ACC112 (cell line): ENCODE measurements around the gene RPL13A.
"Not testable (repeated sequence)": the region's sequence is repeated elsewhere in the genome, so short reads cannot be mapped to it uniquely, and the experiment has no call there.

ENCODE experiments used
- H2AFZ ChIP-seq: fragments of 200-600 bp; sonication (generic); one replicate; pipeline ENCODE4 v1.6.0; 2017; ENCODE audit warnings: antibody characterized with exemption, low read length; ENCODE audit not compliant: unreplicated experiment
- H3K27ac ChIP-seq: fragments of 200-600 bp; sonication (generic); 2 replicates; pipeline ENCODE4 v1.5.1; 2014; ENCODE audit warnings: low read depth, mild to moderate bottlenecking, antibody characterized with exemption, low read length, moderate library complexity
- H3K27me3 ChIP-seq: fragments of 200-600 bp; sonication (generic); 2 replicates; pipeline ENCODE4 v1.6.1; 2014; ENCODE audit warnings: mild to moderate bottlenecking, antibody characterized with exemption, low read length, moderate library complexity, mixed read lengths; ENCODE audit not compliant: insufficient read depth
- H3K36me3 ChIP-seq: fragments of 200-600 bp; sonication (generic); 2 replicates; pipeline ENCODE4 v1.6.1; 2016; ENCODE audit warnings: mild to moderate bottlenecking, antibody characterized with exemption, low read length, moderate library complexity, mixed read lengths; ENCODE audit not compliant: insufficient read depth
- H3K4me1 ChIP-seq: fragments of 200-600 bp; sonication (generic); one replicate; pipeline ENCODE4 v1.6.1; 2016; ENCODE audit warnings: low read length, mixed read lengths; ENCODE audit not compliant: insufficient read depth, unreplicated experiment, control insufficient read depth
- H3K4me3 ChIP-seq: fragments of 200-600 bp; sonication (generic); 2 replicates; pipeline ENCODE4 v1.5.1; 2014; ENCODE audit warnings: mild to moderate bottlenecking, low read depth, low read length
- H3K79me2 ChIP-seq: fragments of 200-600 bp; sonication (generic); one replicate; pipeline ENCODE4 v1.6.0; 2016; ENCODE audit warnings: low read length; ENCODE audit not compliant: control insufficient read depth, unreplicated experiment, insufficient read depth

The RPL13A gene

GRCh38 chr19:49470615-49470978, 16.8 kb upstream of the RPL13A start:
- no peaks in the 10 kb centered on the region for H3K79me2 ChIP-seq
- no peak overlapping the region for H2AFZ ChIP-seq
- H3K27me3 ChIP-seq = no peaks in the 10 kb centered on the region
- H3K4me3 ChIP-seq = no peak overlapping the region
- no peak overlapping the region for H3K27ac ChIP-seq
- peaks cover 7% of the 10 kb centered on the region for H3K4me1 ChIP-seq
- no peaks in the 10 kb centered on the region for H3K36me3 ChIP-seq

- Histone ChIP-seq H3K27me3 (no peaks in the 10 kb centered on the region), H3K4me3 (no peak overlapping the region), H3K27ac (no peak overlapping the region), H3K36me3 (no peaks in the 10 kb centered on the region), H3K79me2 (no peaks in the 10 kb centered on the region), H2AFZ (no peak overlapping the region), H3K4me1 (peaks cover 7% of the 10 kb centered on the region)
Observed at GRCh38 chr19:49472936-49473335, 14.5 kb upstream of the RPL13A start.

DNA sequence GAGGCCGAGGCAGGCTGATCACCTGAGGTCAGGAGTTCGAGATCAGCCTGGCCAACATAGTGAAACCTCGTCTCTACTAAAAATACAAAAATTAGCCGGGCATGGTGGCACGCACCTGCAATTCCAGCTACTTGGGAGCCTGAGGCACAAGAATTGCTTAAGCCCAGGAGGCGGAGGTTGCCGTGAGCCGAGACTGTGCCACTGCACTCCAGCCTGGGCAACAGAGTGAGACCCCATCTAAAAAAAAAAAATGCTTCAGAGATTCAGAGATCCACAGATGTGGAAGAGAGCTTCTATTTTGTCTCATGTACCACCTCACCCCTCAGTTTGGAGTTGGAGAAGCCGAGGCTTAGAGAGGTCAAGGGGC, 13.9 kb upstream of the RPL13A start:
- H3K27me3 ChIP-seq, H3K27ac ChIP-seq, H2AFZ ChIP-seq, H3K4me1 ChIP-seq, H3K36me3 ChIP-seq, H3K79me2 ChIP-seq: not testable (repeated sequence)
- H3K4me3 ChIP-seq = peak overlapping the region; percentile 87

DNA sequence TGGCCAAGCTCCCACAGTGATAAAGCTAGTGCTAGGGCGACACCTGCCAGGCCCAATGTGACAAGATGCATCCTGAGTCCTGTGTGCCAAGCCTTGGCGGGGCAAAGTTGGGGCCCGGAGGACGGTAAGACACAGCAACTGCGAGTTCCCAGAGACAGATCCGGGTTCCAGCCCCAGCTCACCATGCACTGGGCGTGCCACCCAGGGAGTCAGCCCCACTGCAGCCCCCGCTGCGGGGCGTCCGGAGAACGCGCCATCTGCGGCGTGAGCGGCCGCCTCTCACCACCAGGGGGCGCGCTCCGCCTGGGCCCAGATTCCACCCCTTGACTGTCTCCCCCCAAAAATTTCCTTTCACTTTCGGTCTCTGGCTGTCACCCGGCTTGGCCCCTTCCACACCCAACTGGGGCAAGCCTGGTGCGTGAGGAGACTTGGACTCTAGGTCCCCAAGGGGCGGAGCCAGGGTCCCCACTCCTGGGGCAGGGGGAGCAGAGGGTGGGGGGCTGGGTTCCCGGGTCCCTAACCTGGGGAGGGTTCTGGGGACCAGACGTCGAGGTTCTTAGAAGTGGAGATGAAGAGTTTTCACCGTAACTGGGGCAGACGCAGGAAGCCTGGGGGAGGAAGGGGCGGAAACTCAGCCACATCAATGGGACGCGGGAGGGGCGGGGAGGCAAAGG, 13.4 kb upstream of the RPL13A start, which contains the start of gene FLT3LG:
TSS of gene FLT3LG (plus strand) at position 348 of the 674 bp plus-strand sequence. CDS start 425 bp downstream, outside the sequence.
- Histone ChIP-seq H3K4me3 (peak within 1 kb of the TSS; percentile 87), H2AFZ (peak within 1 kb of the TSS; percentile 96), H3K79me2 (no peaks in the 10 kb centered on the region), H3K4me1 (peaks cover 3% of the 10 kb centered on the region), H3K27ac (no peak within 1 kb of the TSS), H3K27me3 (no peaks in the 10 kb centered on the region), H3K36me3 (no peaks in the 10 kb centered on the region)

- peak overlapping the region; percentile 87 for H3K4me3 ChIP-seq
- H3K36me3 ChIP-seq = no peaks in the 10 kb centered on the region
- no peaks in the 10 kb centered on the region for H3K27me3 ChIP-seq
- H3K79me2 ChIP-seq = no peaks in the 10 kb centered on the region
- H3K27ac ChIP-seq = no peak overlapping the region
- H3K4me1 ChIP-seq = no peaks in the 10 kb centered on the region
- H2AFZ ChIP-seq = no peak overlapping the region
Observed at GRCh38 chr19:49474542-49474924, 12.9 kb upstream of the RPL13A start.

- Histone ChIP-seq H3K79me2 (no peaks in the 10 kb centered on the region), H2AFZ (no peak overlapping the region), H3K36me3 (no peaks in the 10 kb centered on the region), H3K27ac (no peak overlapping the region), H3K27me3 (no peaks in the 10 kb centered on the region), H3K4me1 (no peaks in the 10 kb centered on the region), H3K4me3 (peak overlapping the region; percentile 87; the same call in 1 of the 2 replicates)
Observed at GRCh38 chr19:49475191-49475917, 12.1 kb upstream of the RPL13A start.

- Histone ChIP-seq H2AFZ (no peak overlapping the region), H3K27ac (no peak overlapping the region)
Observed at GRCh38 chr19:49475995-49476880, 11.2 kb upstream of the RPL13A start.

GRCh38 chr19:49479975-49480628, 7.3 kb upstream of the RPL13A start:
- no peaks in the 10 kb centered on the region for H3K27me3 ChIP-seq
- H3K36me3 ChIP-seq = no peaks in the 10 kb centered on the region
- H3K4me3 ChIP-seq = no peak overlapping the region
- no peaks in the 10 kb centered on the region for H3K79me2 ChIP-seq
- H3K27ac ChIP-seq = no peak overlapping the region
- H3K4me1 ChIP-seq = no peaks in the 10 kb centered on the region
- no peak overlapping the region for H2AFZ ChIP-seq

More at GRCh38 chr19:49475995-49476880, 11.2 kb upstream of the RPL13A start:
- Histone ChIP-seq H3K4me1 (no peaks in the 10 kb centered on the region), H3K4me3 (no peak overlapping the region), H3K36me3 (no peaks in the 10 kb centered on the region), H3K27me3 (no peaks in the 10 kb centered on the region), H3K79me2 (no peaks in the 10 kb centered on the region)

- Histone ChIP-seq H2AFZ (no peak overlapping the region), H3K36me3 (no peaks in the 10 kb centered on the region), H3K79me2 (no peaks in the 10 kb centered on the region), H3K4me1 (no peaks in the 10 kb centered on the region), H3K27ac (no peak overlapping the region), H3K4me3 (no peak overlapping the region), H3K27me3 (no peaks in the 10 kb centered on the region)
Observed at GRCh38 chr19:49481020-49481683, 6.3 kb upstream of the RPL13A start.

DNA sequence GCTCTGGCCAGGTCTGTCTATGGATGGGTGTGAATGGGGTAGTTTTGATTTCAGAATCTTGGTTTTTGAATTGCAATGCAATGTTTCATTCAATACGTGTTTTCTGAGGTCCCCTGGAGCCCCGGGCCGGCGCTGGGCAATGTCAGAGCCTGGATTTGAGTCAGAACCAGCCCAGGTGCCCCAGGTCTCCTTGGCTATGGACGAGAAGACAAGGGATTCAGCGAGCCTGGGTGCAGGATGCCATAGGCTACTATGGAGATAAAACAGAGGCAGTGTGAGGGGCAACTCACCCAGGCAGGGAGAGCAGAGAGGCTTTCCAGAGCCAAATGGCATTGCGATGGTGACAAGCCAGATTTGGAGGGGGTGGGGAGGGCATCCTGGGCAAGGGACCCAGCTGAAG, 1.2 kb upstream of the RPL13A start:
- no peaks in the 10 kb centered on the region for H3K27me3 ChIP-seq
- H3K27ac ChIP-seq = no peak overlapping the region
- H3K79me2 ChIP-seq = peaks cover 37% of the 10 kb centered on the region
- H3K4me1 ChIP-seq = peaks cover 8% of the 10 kb centered on the region
- H3K36me3 ChIP-seq = peaks cover 30% of the 10 kb centered on the region
- H2AFZ ChIP-seq = no peak overlapping the region
- no peak overlapping the region for H3K4me3 ChIP-seq
